HG03060 (cell line): ENCODE results near the gene ZNF497.

ENCODE experiments used
- ATAC-seq: cut with Tn5 transposase; IDR thresholded peaks from one replicate; pipeline ENCODE4 v1.9.1; 2021; ENCODE audit warnings: low read depth, moderate number of reproducible peaks; ENCODE audit not compliant: unreplicated experiment

The ZNF497 gene

GRCh38 chr19:58372311-58373133, 10.0 kb upstream of the ZNF497 start:
- ATAC-seq, result no peak

GRCh38 chr19:58368561-58369360, 6.2 kb upstream of the ZNF497 start:
- ATAC-seq, result no peak

GRCh38 chr19:58367698-58368454, 5.3 kb upstream of the ZNF497 start:
- no peak for ATAC-seq

- ATAC-seq, result no peak
These were observed 4.3 kb upstream of the ZNF497 start for GRCh38 chr19:58366585-58367430.

- ATAC-seq, result no peak
These were observed 1.6 kb upstream of the ZNF497 start for GRCh38 chr19:58364146-58364545.

- peak; percentile 7 for ATAC-seq
These were observed 665 bp downstream of the ZNF497 start for GRCh38 chr19:58361900-58362271.

- ATAC-seq, result no peak
These were observed 4.9 kb downstream of the ZNF497 start for GRCh38 chr19:58357481-58358145.

GRCh38 chr19:58356766-58357480, 5.6 kb downstream of the ZNF497 start:
- ATAC-seq, result no peak

GRCh38 chr19:58355908-58356765, 6.4 kb downstream of the ZNF497 start:
- ATAC-seq, result no peak

- no peak for ATAC-seq
These were observed 7.2 kb downstream of the ZNF497 start for GRCh38 chr19:58355215-58355796.

- no peak for ATAC-seq
These were observed 8.0 kb downstream of the ZNF497 start for GRCh38 chr19:58354478-58355030.

- ATAC-seq, result no peak
These were observed 8.7 kb downstream of the ZNF497 start for GRCh38 chr19:58353717-58354477.

GRCh38 chr19:58352760-58353671, 9.5 kb downstream of the ZNF497 start, which contains the start of gene A1BG:
Gene A1BG (minus strand): TSS chr19:58353492. CDS start chr19:58353437, 55 bp downstream.
- ATAC-seq, result no peak

- ATAC-seq, result no peak
These were observed 10.4 kb downstream of the ZNF497 start for GRCh38 chr19:58351990-58352755.

GRCh38 chr19:58351558-58351878, 11.0 kb downstream of the ZNF497 start:
- ATAC-seq, result no peak
